ENCODE measurements around the gene SLC66A3. TPM values are rescaled to one million over a fixed set of nuclear protein-coding genes. Genes with fewer than 3 reads are reported as not detected.
A peak's percentile ranks its signal among the peaks of the same experiment; 100 is the strongest.

SLC66A3 gene
- total and polyA plus RNA-seq, 2 donors (not counting 3 experiments of a cell fraction or from before 2014, with no cell fraction given) = 14.3 to 31.4 TPM

GRCh38 chr2:11129598-11130449 lies 25.4 kb upstream of the SLC66A3 start:
- intact Hi-C loops (cut with micrococcal nuclease) (loop anchor here (1.0 to 10.0 kb wide), 2 partner anchors 212 to 615 kb away; partner anchors contain the start of gene LPIN1), dilution Hi-C loops (cut with MboI; ENCODE audit: extremely low pct_ligation_motif_present, low sequenced_read_pairs) (no loop called here)
- Histone ChIP-seq H4K20me1 (replicated peaks; ENCODE audit: control insufficient read depth, extremely low read depth, insufficient read depth, low read length) (no peaks in the 10 kb centered on the region), H3K4me1 (ENCODE audit: control insufficient read depth, extremely low read depth, insufficient read depth, low read length) (peaks cover 28% of the 10 kb centered on the region), H3K9me1 (replicated peaks; ENCODE audit: control insufficient read depth, extremely low read depth, insufficient read depth, low read length) (no peaks in the 10 kb centered on the region), H3K4me3 (replicated peaks in 1 of 3; ENCODE audit: insufficient read depth in 1 of 3, low read depth in 1 of 3, low read length in 3 of 3) (no peak overlapping the region), H3K27ac (ENCODE audit: insufficient read depth, low read depth, low read length) (no peak overlapping the region), H3K36me3 (ENCODE audit: control insufficient read depth in 2 of 2, extremely low read depth in 1 of 2, insufficient read depth in 2 of 2, low read length in 2 of 2) (no peaks in the 10 kb centered on the region), H2AFZ (ENCODE audit: low read depth, low read length) (peak overlapping the region; percentile 9), H3K9ac (replicated peaks; ENCODE audit: extremely low read depth, insufficient read depth, low read length) (no peak overlapping the region), H3K4me2 (ENCODE audit: insufficient read depth, low read length) (peak overlapping the region; percentile 30), H3K79me2 (ENCODE audit: control insufficient read depth, insufficient read depth, low read length) (no peaks in the 10 kb centered on the region), H3K9me3 (replicated peaks; ENCODE audit: control insufficient read depth, insufficient read depth, low read length) (no peaks in the 10 kb centered on the region), H3K27me3 (ENCODE audit: control insufficient read depth in 2 of 2, insufficient read depth in 2 of 2, low read length in 2 of 2) (peaks cover 0 to 1% of the 10 kb centered on the region in 2 experiments)
- TF ChIP-seq MYC (IDR thresholded peaks at IDR 0.05; ENCODE audit: low read depth, low read length) (no peak), CTCF (IDR thresholded peaks at IDR 0.05; ENCODE audit: extremely low read depth in 1 of 2, insufficient read depth in 1 of 2, low read depth in 1 of 2, low read length in 2 of 2) (peak in 1 of 2 donors; percentile 20)
- no TSS peak for BruUV-seq (replicated peaks)
- ChIA-PET CTCF (interaction anchor here (6.4 to 22.0 kb wide), 4 partner anchors 282 to 454 kb away, joined by 162 to 738 read pairs (median 213); no protein-coding TSS in a partner anchor), POLR2A (no interaction called here)
- DNase-seq (ENCODE audit: low read depth, low spot score) = no peak
- no peak for FAIRE-seq
